GM12892 (cell line): ENCODE data around the gene HOXA4.

Source experiments
- POLR2A ChIP-seq: IDR thresholded peaks from 2 replicates; pipeline ENCODE4 v1.6.1; 2011; ENCODE audit warnings: low read depth, low read length, control low read depth
- TAF1 ChIP-seq: IDR thresholded peaks from 2 replicates; pipeline ENCODE4 v1.6.1; 2011; ENCODE audit warnings: low read depth, mild to moderate bottlenecking, control low read depth, low read length, borderline replicate concordance

GRCh38 chr7:27101957-27102580, 28.5 kb downstream of the HOXA4 start:
- TF ChIP-seq TAF1 (no peak), POLR2A (no peak)
